OCI-LY1 (cell line): ENCODE measurements around the gene FNTB.
A peak's percentile ranks its signal among the peaks of the same experiment; 100 is the strongest.

Source experiments
- H2AFZ ChIP-seq: fragments of 200-600 bp; sonication (generic), shearing (Covaris generic); 2 replicates; pipeline ENCODE4 v1.6.0; 2014; ENCODE audit warnings: antibody characterized with exemption, mild to moderate bottlenecking, low read length
- H3F3A ChIP-seq: fragments of 200-600 bp; sonication (generic), shearing (Covaris generic); 2 replicates; pipeline ENCODE4 v1.6.0; 2014; ENCODE audit warnings: mild to moderate bottlenecking, antibody characterized with exemption, low read length, moderate library complexity; ENCODE audit not compliant: insufficient read depth
- H3K27ac ChIP-seq: fragments of 200-600 bp; sonication (generic); 2 replicates; pipeline ENCODE4 v1.5.1; 2014; ENCODE audit warnings: low read length, mixed run types, mild to moderate bottlenecking, low read depth; ENCODE audit not compliant: poor library complexity, severe bottlenecking
- H3K27me3 ChIP-seq: fragments of 200-600 bp; sonication (generic); 2 replicates; pipeline ENCODE4 v1.6.0; 2014; ENCODE audit warnings: antibody characterized with exemption, mild to moderate bottlenecking, low read length, moderate library complexity; ENCODE audit not compliant: insufficient read depth
- H3K36me3 ChIP-seq: fragments of 200-600 bp; sonication (generic); 2 replicates; pipeline ENCODE4 v1.6.1; 2014; ENCODE audit warnings: mild to moderate bottlenecking, antibody characterized with exemption, low read length, moderate library complexity, mixed read lengths; ENCODE audit not compliant: insufficient read depth
- H3K4me1 ChIP-seq: fragments of 200-600 bp; sonication (generic); 2 replicates; pipeline ENCODE4 v1.5.1; 2014; ENCODE audit warnings: mild to moderate bottlenecking, low read length, moderate library complexity; ENCODE audit not compliant: insufficient read depth, severe bottlenecking
- H3K4me2 ChIP-seq: fragments of 200-600 bp; sonication (generic), shearing (Covaris generic); 2 replicates; pipeline ENCODE4 v1.6.1; 2014; ENCODE audit warnings: low read length
- H3K4me3 ChIP-seq: fragments of 200-600 bp; sonication (generic); 2 replicates; pipeline ENCODE4 v1.5.1; 2014; ENCODE audit warnings: low read length, low read depth, mild to moderate bottlenecking, mixed read lengths; ENCODE audit not compliant: poor library complexity, severe bottlenecking
- H3K79me2 ChIP-seq: fragments of 200-600 bp; shearing (Covaris generic); 2 replicates; pipeline ENCODE4 v1.6.1; 2016; ENCODE audit warnings: mixed run types, low read length, mixed read lengths; ENCODE audit not compliant: insufficient read depth
- H3K9ac ChIP-seq: fragments of 200-600 bp; sonication (generic), shearing (Covaris generic); 2 replicates; pipeline ENCODE4 v1.6.1; 2014; ENCODE audit warnings: mild to moderate bottlenecking, low read length, mixed read lengths
- H3K9me2 ChIP-seq: fragments of 200-600 bp; sonication (generic), shearing (Covaris generic); 2 replicates; pipeline ENCODE4 v1.6.1; 2014; ENCODE audit warnings: low read depth, mild to moderate bottlenecking, low read length, mixed read lengths
- H3K9me3 ChIP-seq: fragments of 200-600 bp; shearing (Covaris generic); 2 replicates; pipeline ENCODE4 v1.6.1; 2014; ENCODE audit warnings: low read length, mixed read lengths
- H4K20me1 ChIP-seq: fragments of 200-600 bp; sonication (generic), shearing (Covaris generic); 2 replicates; pipeline ENCODE4 v1.6.0; 2016; ENCODE audit warnings: mild to moderate bottlenecking, low read length; ENCODE audit not compliant: insufficient read depth
- CTCF ChIP-seq: fragments of 200-600 bp; sonication (generic), shearing (Covaris generic); IDR thresholded peaks from 2 replicates; pipeline ENCODE4 v1.5.1; 2017; ENCODE audit warnings: mild to moderate bottlenecking, antibody characterized with exemption, low read length, moderate library complexity, mixed read lengths
- EZH2 ChIP-seq: fragments of 200-600 bp; sonication (generic), shearing (Covaris generic); IDR thresholded peaks from 2 replicates; pipeline ENCODE4 v1.8.0; 2017; ENCODE audit warnings: borderline replicate concordance, mixed run types, mild to moderate bottlenecking, antibody characterized with exemption, low read length, moderate library complexity, mixed read lengths

Gene FNTB

GRCh38 chr14:65098586-65098985 is 111.9 kb downstream of the FNTB start:
- TF ChIP-seq EZH2 = no peak
- no peak for TF ChIP-seq CTCF
- Histone ChIP-seq H2AFZ (no peak overlapping the region), H4K20me1 (no peaks in the 10 kb centered on the region), H3K4me3 (peak overlapping the region; percentile 28), H3K27me3 (no peaks in the 10 kb centered on the region), H3F3A (no peaks in the 10 kb centered on the region), H3K9me3 (no peaks in the 10 kb centered on the region), H3K27ac (peak overlapping the region; percentile 51), H3K79me2 (peaks cover 54% of the 10 kb centered on the region), H3K4me1 (peaks cover 37% of the 10 kb centered on the region), H3K9me2 (no peaks in the 10 kb centered on the region), H3K4me2 (peak overlapping the region; percentile 47), H3K36me3 (peaks cover 56% of the 10 kb centered on the region), H3K9ac (peak overlapping the region; percentile 12; the same call in 1 of the 2 replicates)

- no peaks in the 10 kb centered on the region for H3F3A ChIP-seq
- no peaks in the 10 kb centered on the region for H3K9me3 ChIP-seq
- no peak overlapping the region for H2AFZ ChIP-seq
- no peak overlapping the region for H3K27ac ChIP-seq
- H3K9me2 ChIP-seq = no peaks in the 10 kb centered on the region
- H3K4me3 ChIP-seq = peak overlapping the region; percentile 99
- peak overlapping the region; percentile 92 for H3K4me2 ChIP-seq
- no peak for TF ChIP-seq EZH2
- no peak for TF ChIP-seq CTCF
- H3K36me3 ChIP-seq = peaks cover 32% of the 10 kb centered on the region; the same call in 1 of the 2 replicates
- H4K20me1 ChIP-seq = no peaks in the 10 kb centered on the region
- H3K27me3 ChIP-seq = no peaks in the 10 kb centered on the region
- H3K79me2 ChIP-seq = peaks cover 48% of the 10 kb centered on the region
- peaks cover 39% of the 10 kb centered on the region for H3K4me1 ChIP-seq
- peak overlapping the region; percentile 97 for H3K9ac ChIP-seq
Observed at GRCh38 chr14:65100922-65101541, 114.3 kb downstream of the FNTB start.

- H3F3A ChIP-seq = no peaks in the 10 kb centered on the region
- H3K4me1 ChIP-seq = peaks cover 39% of the 10 kb centered on the region
- H3K27me3 ChIP-seq = no peaks in the 10 kb centered on the region
- H3K4me2 ChIP-seq = peak overlapping the region; percentile 92
- peak overlapping the region; percentile 46 for H3K27ac ChIP-seq
- H3K9ac ChIP-seq = peak overlapping the region; percentile 97
- H3K9me2 ChIP-seq = no peaks in the 10 kb centered on the region
- peak overlapping the region; percentile 99 for H3K4me3 ChIP-seq
- no peaks in the 10 kb centered on the region for H4K20me1 ChIP-seq
- H3K9me3 ChIP-seq = no peaks in the 10 kb centered on the region
- no peak for TF ChIP-seq EZH2
- no peak for TF ChIP-seq CTCF
- H2AFZ ChIP-seq = no peak overlapping the region
- H3K36me3 ChIP-seq = peaks cover 23% of the 10 kb centered on the region; the same call in 1 of the 2 replicates
- H3K79me2 ChIP-seq = peaks cover 43% of the 10 kb centered on the region
Observed at GRCh38 chr14:65101631-65102440, 115.1 kb downstream of the FNTB start.
